Thyroid gland (tissue), 4 donors: Measurements from ENCODE around the gene FAM209A. TPM values are rescaled to one million over a fixed set of nuclear protein-coding genes. Genes with fewer than 3 reads are reported as not detected.
"Not testable (repeated sequence)": the region's sequence is repeated elsewhere in the genome, so short reads cannot be mapped to it uniquely, and the experiment has no call there.

Experiments used
- DNase-seq, 2 donors: peaks; one replicate each; pipeline ENCODE4 v3.0.0-alpha.2; 2019
- H3K27ac ChIP-seq, 3 donors: fragments of 200-600 bp; sonication (generic); 1 replicate in 2 of 3; 2 replicates in 1 of 3; pipeline ENCODE4 v1.5.1; 2016 to 2019; ENCODE audit warnings: mild to moderate bottlenecking in 1 of 3, moderate library complexity in 1 of 3
- H3K27me3 ChIP-seq: fragments of 200-600 bp; sonication (generic); one replicate; pipeline ENCODE4 v1.5.1; 2019
- H3K36me3 ChIP-seq, 2 donors: fragments of 200-600 bp; sonication (generic); one replicate each; pipeline ENCODE4 v1.5.1; 2016 to 2019
- H3K4me1 ChIP-seq, 2 donors: fragments of 200-600 bp; sonication (generic); one replicate each; pipeline ENCODE4 v1.5.1; 2017 to 2019
- H3K4me3 ChIP-seq, 3 donors: fragments of 200-600 bp; sonication (generic); replicated peaks in 1 of 3; 1 replicate in 2 of 3; 2 replicates in 1 of 3; pipeline ENCODE4 v1.5.1; 2016; ENCODE audit warnings: mild to moderate bottlenecking in 1 of 3
- H3K9me3 ChIP-seq: fragments of 200-600 bp; sonication (generic); one replicate; pipeline ENCODE4 v1.5.1; 2017
- POLR2A ChIP-seq, 2 donors: fragments of 450-650 bp; IDR thresholded peaks; one replicate each; pipeline ENCODE4 v1.6.1; 2017; ENCODE audit warnings: antibody characterized with exemption in 2 of 2, mild to moderate bottlenecking in 2 of 2, moderate library complexity in 1 of 2
- WGBS, 2 donors: methylation state at CpG; one replicate each; pipeline ENCODE4 v1.1.5; 2017; 5-methylcytosine and 5-hydroxymethylcytosine counted together
- intact Hi-C: fragments of 100-400 bp; cut with DNase I; formaldehyde crosslinking; loops from one replicate; pipeline ENCODE4 v1.15.1; 2023
- total RNA-seq, 4 donors: library from RNA; depleted of rRNA; stranded (reverse); fragments of >200 nt; gene quantifications; one replicate each; pipeline ENCODE4 v1.2.3, GENCODE V29; 2016
- TF ChIP-seq, protein P1 (sequence below), 6 experiments: fragments of 200-600 bp in 3 of 6; fragments of 450-650 bp in 3 of 6; sonication (generic) in 3 of 6; IDR thresholded peaks; one replicate each; pipeline ENCODE4 v1.5.1; 2016 to 2019; ENCODE audit warnings: antibody characterized with exemption in 6 of 6, mild to moderate bottlenecking in 2 of 6, inconsistent platforms in 1 of 6, moderate library complexity in 1 of 6

The FAM209A gene, protein sequence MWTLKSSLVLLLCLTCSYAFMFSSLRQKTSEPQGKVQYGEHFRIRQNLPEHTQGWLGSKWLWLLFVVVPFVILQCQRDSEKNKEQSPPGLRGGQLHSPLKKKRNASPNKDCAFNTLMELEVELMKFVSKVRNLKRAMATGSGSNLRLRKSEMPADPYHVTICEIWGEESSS
- total RNA-seq, result under 1 TPM in 1 of 4 donors, not detected in 3; 0.54 TPM

DNA sequence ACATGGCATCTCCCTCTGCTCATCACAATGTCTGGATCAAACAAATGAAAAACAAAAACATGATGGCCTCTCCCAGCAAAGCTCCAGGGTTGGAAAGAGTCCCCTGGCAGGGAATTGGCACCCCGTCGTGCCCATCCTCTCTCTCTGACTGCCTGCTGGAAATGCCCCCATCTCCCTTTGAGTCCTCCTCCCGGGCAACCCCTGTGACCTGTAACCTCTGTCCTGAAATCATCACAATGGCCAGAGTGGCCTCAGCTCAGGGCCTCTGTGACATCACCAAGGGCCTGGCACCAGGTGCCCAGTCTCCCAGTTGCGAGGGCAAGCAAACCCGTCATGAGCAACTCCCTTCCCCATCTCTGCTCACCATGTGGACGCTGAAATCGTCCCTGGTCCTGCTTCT, at the start of gene FAM209A:
TSS of gene FAM209A (plus strand) at position 301 of the 400 bp plus-strand sequence. CDS start at position 366, 65 bp downstream.
- DNase-seq, H3K9me3 ChIP-seq, intact Hi-C loops, H3K27ac ChIP-seq, H3K27me3 ChIP-seq, H3K4me1 ChIP-seq, H3K4me3 ChIP-seq: not testable (repeated sequence)
- peaks cover 9 to 11% of the 10 kb centered on the region in 2 donors for H3K36me3 ChIP-seq
- 74 to 89% methylated on average over 3 to 7 of the region's 7 CpGs for WGBS, 2 donors

DNA sequence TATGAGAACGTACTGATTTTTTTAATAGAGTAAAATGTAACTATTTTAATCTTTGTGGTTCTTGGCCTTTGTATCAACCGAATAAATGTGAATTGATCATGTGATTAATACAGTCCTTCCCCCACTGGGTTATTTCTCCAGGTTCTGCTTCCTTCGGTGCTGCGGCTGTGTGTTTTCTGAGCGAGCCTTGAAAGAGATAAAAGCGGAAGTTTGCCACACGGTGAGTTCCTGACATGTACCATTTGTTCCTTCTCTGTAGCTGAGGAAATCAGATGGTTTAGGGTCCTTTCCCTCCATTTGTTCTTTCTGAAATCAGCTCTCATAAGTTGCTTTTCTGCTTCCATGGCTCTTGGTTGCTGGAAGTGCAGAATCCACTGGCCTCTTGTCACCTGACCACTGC, 40.6 kb upstream of the FAM209A start:
- Histone ChIP-seq H3K4me3 (no peak overlapping the region), H3K9me3 (no peaks in the 10 kb centered on the region), H3K27ac (no peak overlapping the region), H3K27me3 (no peaks in the 10 kb centered on the region), H3K36me3 (peaks cover 25 to 47% of the 10 kb centered on the region in 2 donors), H3K4me1 (no peaks in the 10 kb centered on the region)
- TF ChIP-seq, protein P1, sequence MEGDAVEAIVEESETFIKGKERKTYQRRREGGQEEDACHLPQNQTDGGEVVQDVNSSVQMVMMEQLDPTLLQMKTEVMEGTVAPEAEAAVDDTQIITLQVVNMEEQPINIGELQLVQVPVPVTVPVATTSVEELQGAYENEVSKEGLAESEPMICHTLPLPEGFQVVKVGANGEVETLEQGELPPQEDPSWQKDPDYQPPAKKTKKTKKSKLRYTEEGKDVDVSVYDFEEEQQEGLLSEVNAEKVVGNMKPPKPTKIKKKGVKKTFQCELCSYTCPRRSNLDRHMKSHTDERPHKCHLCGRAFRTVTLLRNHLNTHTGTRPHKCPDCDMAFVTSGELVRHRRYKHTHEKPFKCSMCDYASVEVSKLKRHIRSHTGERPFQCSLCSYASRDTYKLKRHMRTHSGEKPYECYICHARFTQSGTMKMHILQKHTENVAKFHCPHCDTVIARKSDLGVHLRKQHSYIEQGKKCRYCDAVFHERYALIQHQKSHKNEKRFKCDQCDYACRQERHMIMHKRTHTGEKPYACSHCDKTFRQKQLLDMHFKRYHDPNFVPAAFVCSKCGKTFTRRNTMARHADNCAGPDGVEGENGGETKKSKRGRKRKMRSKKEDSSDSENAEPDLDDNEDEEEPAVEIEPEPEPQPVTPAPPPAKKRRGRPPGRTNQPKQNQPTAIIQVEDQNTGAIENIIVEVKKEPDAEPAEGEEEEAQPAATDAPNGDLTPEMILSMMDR (IDR thresholded peaks at IDR 0.05), result no peak
- no peak for TF ChIP-seq POLR2A (IDR thresholded peaks at IDR 0.05)
- no peak for DNase-seq
- intact Hi-C loops, result no loop called here
- 88% methylated on average over 7 of the region's 7 CpGs for WGBS, 2 donors

DNA sequence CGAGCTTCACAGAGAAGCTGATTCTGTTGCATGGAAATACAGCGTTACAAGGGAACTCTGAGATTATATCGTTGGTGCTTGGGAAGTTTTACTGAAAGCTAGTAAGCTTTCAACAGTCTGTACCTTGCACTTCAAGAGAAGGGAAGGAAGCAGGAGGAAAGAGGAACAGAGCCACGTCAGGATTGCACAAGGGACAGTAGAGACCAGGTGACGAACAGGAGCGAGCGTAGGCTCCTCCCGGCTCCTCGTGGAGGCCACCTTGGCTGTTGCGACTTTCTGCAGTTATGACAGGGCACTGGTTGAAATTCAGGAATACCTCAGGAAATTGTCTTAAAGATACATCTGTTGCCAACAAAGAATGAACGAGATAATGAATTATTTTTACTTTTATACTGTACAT, 37.3 kb upstream of the FAM209A start:
- WGBS, 2 donors, result 84 to 91% methylated on average over 11 of the region's 11 CpGs
- no peak overlapping the region for H3K27ac ChIP-seq
- H3K27me3 ChIP-seq, result no peaks in the 10 kb centered on the region
- TF ChIP-seq POLR2A (IDR thresholded peaks at IDR 0.05), result no peak
- TF ChIP-seq, protein P1 (IDR thresholded peaks at IDR 0.05), result no peak
- H3K36me3 ChIP-seq, result peaks cover 10 to 42% of the 10 kb centered on the region in 2 donors
- DNase-seq, result no peak
- H3K4me3 ChIP-seq, result no peak overlapping the region
- no peaks in the 10 kb centered on the region for H3K4me1 ChIP-seq
- intact Hi-C loops, result no loop called here
- no peaks in the 10 kb centered on the region for H3K9me3 ChIP-seq

DNA sequence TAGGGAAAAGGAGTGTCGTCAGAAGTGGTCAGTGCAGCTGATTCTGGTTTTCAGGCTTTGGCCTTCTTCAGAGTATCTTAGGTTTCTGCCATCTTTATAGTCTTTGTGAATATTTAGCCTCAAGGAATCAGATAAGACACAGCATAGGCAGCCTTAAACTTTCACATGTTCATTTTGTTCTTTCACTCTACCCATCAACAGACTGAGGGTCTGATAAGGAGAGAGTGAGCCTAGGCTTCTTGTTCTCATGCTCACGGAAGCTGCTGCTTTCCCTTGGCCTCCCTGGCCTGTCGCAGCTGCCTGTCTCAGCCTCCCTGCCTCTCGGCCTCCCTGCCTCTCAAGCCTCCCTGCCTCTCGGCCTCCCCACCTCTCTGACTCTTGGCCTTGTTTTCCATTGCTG, 36.0 kb upstream of the FAM209A start:
- Histone ChIP-seq H3K27me3 (no peaks in the 10 kb centered on the region), H3K27ac (no peak overlapping the region), H3K36me3 (peaks cover 10 to 46% of the 10 kb centered on the region in 2 donors), H3K9me3 (no peaks in the 10 kb centered on the region), H3K4me1 (no peaks in the 10 kb centered on the region), H3K4me3 (no peak overlapping the region)
- intact Hi-C loops, result no loop called here
- 97% methylated on average over 5 of the region's 5 CpGs for WGBS, 2 donors
- no peak for DNase-seq
- TF ChIP-seq, protein P1 (IDR thresholded peaks at IDR 0.05), result no peak
- no peak for TF ChIP-seq POLR2A (IDR thresholded peaks at IDR 0.05)

DNA sequence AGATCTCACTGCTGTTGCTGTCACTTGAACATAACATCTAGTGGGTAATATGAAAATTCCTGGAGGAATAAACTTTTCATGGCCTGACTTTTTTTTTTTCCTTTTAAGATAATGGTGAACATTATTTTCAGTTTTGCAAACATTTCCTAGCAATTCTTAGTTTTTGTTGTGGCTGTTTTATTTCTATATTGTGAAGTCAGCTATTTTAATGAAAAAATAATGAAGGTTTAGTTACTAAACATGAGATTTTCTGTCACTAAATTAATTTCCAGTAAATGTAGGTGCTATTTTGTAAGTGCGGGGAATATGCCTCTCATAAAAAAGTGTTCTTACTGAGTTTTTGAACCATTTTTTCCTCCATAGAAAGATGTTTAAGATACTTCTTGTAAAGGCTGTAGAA, 23.4 kb upstream of the FAM209A start:
- DNase-seq, result no peak
- intact Hi-C loops, result no loop called here
- H3K4me3 ChIP-seq, result no peak overlapping the region
- 98 to 100% methylated on average over 1 of the region's 1 CpG for WGBS, 2 donors
- H3K27ac ChIP-seq, result no peak overlapping the region
- H3K4me1 ChIP-seq, result peaks cover 4 to 8% of the 10 kb centered on the region in 2 donors
- no peaks in the 10 kb centered on the region for H3K9me3 ChIP-seq
- no peak for TF ChIP-seq POLR2A (IDR thresholded peaks at IDR 0.05)
- TF ChIP-seq, protein P1 (IDR thresholded peaks at IDR 0.05), result no peak
- H3K36me3 ChIP-seq, result peaks cover 0 to 4% of the 10 kb centered on the region in 2 donors
- no peaks in the 10 kb centered on the region for H3K27me3 ChIP-seq
